A549 (cell line): Measurements from ENCODE around the gene NUDT9.

ENCODE experiments used
- CTCF ChIP-seq: fragments of >200 bp; sonication (Bioruptor Twin); formaldehyde crosslinking; IDR thresholded peaks from 3 replicates; pipeline ENCODE4 v1.5.1; 2016
- E2F6 ChIP-seq: IDR thresholded peaks from 2 replicates; pipeline ENCODE4 v1.6.1; 2012; ENCODE audit warnings: low read depth, borderline replicate concordance
- EP300 ChIP-seq, 2 experiments: fragments of >200 bp; sonication (Bioruptor Twin); formaldehyde crosslinking; IDR thresholded peaks; 2 replicates in 1 of 2; 3 replicates in 1 of 2; pipeline ENCODE4 v1.6.1; 2016 to 2017
- JUN ChIP-seq, 2 experiments: fragments of >200 bp; sonication (Bioruptor Twin); formaldehyde crosslinking; IDR thresholded peaks; 2 replicates in 1 of 2; 3 replicates in 1 of 2; pipeline ENCODE4 v1.6.1; 2016 to 2017
- KDM1A ChIP-seq: fragments of 200-600 bp; sonication (generic); IDR thresholded peaks from 2 replicates; pipeline ENCODE4 v1.6.1; 2016; ENCODE audit warnings: low read depth, mild to moderate bottlenecking
- KDM5A ChIP-seq: fragments of 200-600 bp; sonication (generic); IDR thresholded peaks from 2 replicates; pipeline ENCODE4 v1.6.1; 2016; ENCODE audit warnings: antibody characterized with exemption, mild to moderate bottlenecking
- NPAS2 ChIP-seq: fragments of 250-450 bp; sonication (Bioruptor Pico); IDR thresholded peaks from 2 replicates; pipeline ENCODE4 v1.8.0; 2022; ENCODE audit warnings: mild to moderate bottlenecking, moderate library complexity, borderline replicate concordance
- POLR2A ChIP-seq: IDR thresholded peaks from 2 replicates; pipeline ENCODE4 v1.6.1; 2012; ENCODE audit warnings: mild to moderate bottlenecking, low read length
- REST ChIP-seq: fragments of 200-600 bp; sonication (generic); IDR thresholded peaks from 2 replicates; pipeline ENCODE4 v1.6.1; 2016; ENCODE audit warnings: antibody characterized with exemption, mild to moderate bottlenecking, moderate library complexity
- RFX5 ChIP-seq: fragments of 450-650 bp; IDR thresholded peaks from 2 replicates; pipeline ENCODE4 v1.7.1; 2014; ENCODE audit warnings: antibody characterized with exemption, mild to moderate bottlenecking, moderate library complexity
- SMC3 ChIP-seq: fragments of >200 bp; sonication (Bioruptor Twin); formaldehyde crosslinking; IDR thresholded peaks from 3 replicates; pipeline ENCODE4 v1.6.1; 2018; ENCODE audit warnings: inconsistent platforms

GRCh38 chr4:87390891-87391575 is 31.3 kb upstream of the NUDT9 start, which contains the start of gene HSD17B11:
- TF ChIP-seq KDM1A (no peak), E2F6 (no peak; the same call in 1 of the 2 replicates), CTCF (no peak), REST (no peak), KDM5A (no peak), NPAS2 (CRISPR knock-in tag) (no peak), EP300 (IDR thresholded peaks at IDR 0.05) (no peak), SMC3 (no peak), JUN (IDR thresholded peaks at IDR 0.05) (peak; percentile 53 to 56; a peak in 2 of 5 replicates), RFX5 (no peak), POLR2A (peak; percentile 54)
